Left kidney (tissue), 2 donors: Measurements from ENCODE around the gene CDH12. TPM values are rescaled to one million over a fixed set of nuclear protein-coding genes. Genes with fewer than 3 reads are reported as not detected.
"Not testable (repeated sequence)": the region's sequence is repeated elsewhere in the genome, so short reads cannot be mapped to it uniquely, and the experiment has no call there.

Experiments
- DNase-seq: peaks from one replicate; pipeline ENCODE4 v3.0.0-alpha.2; 2013
- polyA plus RNA-seq: library from polyadenylated mRNA; unstranded; fragments of 120-200 nt; gene quantifications from one replicate; pipeline ENCODE4 v1.2.1, GENCODE V29; 2013; ENCODE audit not compliant: insufficient read length

CDH12 gene
- polyA plus RNA-seq, 1 donor = 7.5 TPM

- DNase-seq = no peak
These were observed 202.6 kb downstream of the CDH12 start for GRCh38 chr5:22650511-22650910.

- peak; percentile 15 for DNase-seq
These were observed 204.1 kb downstream of the CDH12 start for GRCh38 chr5:22649074-22649473.

- DNase-seq = no peak
These were observed 208.3 kb downstream of the CDH12 start for GRCh38 chr5:22644859-22645258.

- DNase-seq = no peak
These were observed 209.8 kb downstream of the CDH12 start for GRCh38 chr5:22643356-22643755.

GRCh38 chr5:22631683-22632082 lies 221.5 kb downstream of the CDH12 start:
- DNase-seq = no peak

GRCh38 chr5:22627029-22627428 lies 226.1 kb downstream of the CDH12 start:
- no peak for DNase-seq

- no peak for DNase-seq
These were observed 227.7 kb downstream of the CDH12 start for GRCh38 chr5:22625451-22625850.

- no peak for DNase-seq
These were observed 232.1 kb downstream of the CDH12 start for GRCh38 chr5:22621084-22621483.

- no peak for DNase-seq
These were observed 237.2 kb downstream of the CDH12 start for GRCh38 chr5:22615964-22616363.

GRCh38 chr5:22614486-22615094 lies 238.6 kb downstream of the CDH12 start:
- peak; percentile 8 for DNase-seq

- DNase-seq = no peak
These were observed 240.2 kb downstream of the CDH12 start for GRCh38 chr5:22612928-22613327.

- DNase-seq = no peak
These were observed 241.8 kb downstream of the CDH12 start for GRCh38 chr5:22611327-22611726.

GRCh38 chr5:22607498-22607897 lies 245.6 kb downstream of the CDH12 start:
- DNase-seq = not testable (repeated sequence)

- no peak for DNase-seq
These were observed 247.7 kb downstream of the CDH12 start for GRCh38 chr5:22605473-22605872.

- no peak for DNase-seq
These were observed 248.4 kb downstream of the CDH12 start for GRCh38 chr5:22604711-22605110.

GRCh38 chr5:22598796-22599195 lies 254.3 kb downstream of the CDH12 start:
- DNase-seq = no peak

GRCh38 chr5:22596404-22596970 lies 256.7 kb downstream of the CDH12 start:
- DNase-seq = no peak

GRCh38 chr5:22594491-22594890 lies 258.7 kb downstream of the CDH12 start:
- no peak for DNase-seq

GRCh38 chr5:22593592-22593991 lies 259.6 kb downstream of the CDH12 start:
- no peak for DNase-seq

GRCh38 chr5:22591461-22591860 lies 261.7 kb downstream of the CDH12 start:
- DNase-seq = no peak

- no peak for DNase-seq
These were observed 262.4 kb downstream of the CDH12 start for GRCh38 chr5:22590677-22591268.

- no peak for DNase-seq
These were observed 275.4 kb downstream of the CDH12 start for GRCh38 chr5:22577711-22578110.

GRCh38 chr5:22577006-22577405 lies 276.1 kb downstream of the CDH12 start:
- DNase-seq = no peak

GRCh38 chr5:22572941-22573340 lies 280.2 kb downstream of the CDH12 start:
- DNase-seq = no peak
